CD14-positive monocyte (primary cell): ENCODE data around the gene CDK5RAP2. TPM values are rescaled to one million over a fixed set of nuclear protein-coding genes. Genes with fewer than 3 reads are reported as not detected.

ENCODE experiments used
- DNase-seq, 3 donors: peaks; one replicate each; pipeline ENCODE4 v3.0.0-alpha.2; 2011 to 2022
- H2AFZ ChIP-seq: 2 replicates; pipeline ENCODE4 v1.6.0; 2012; ENCODE audit warnings: mild to moderate bottlenecking, low read depth, low read length, inconsistent platforms; ENCODE audit not compliant: insufficient read depth, poor library complexity, severe bottlenecking
- H3K27ac ChIP-seq, 2 donors: 1 replicate in 1 of 2; 2 replicates in 1 of 2; pipeline ENCODE4 v1.5.1; 2012 to 2013; ENCODE audit warnings: low read length in 2 of 2, control low read depth in 1 of 2, inconsistent platforms in 1 of 2, low read depth in 1 of 2, mild to moderate bottlenecking in 1 of 2
- H3K27me3 ChIP-seq, 2 donors: one replicate each; pipeline versions ENCODE4 v1.6.0 to v1.6.1; 2011 to 2013; ENCODE audit warnings: low read length in 2 of 2; ENCODE audit not compliant: control insufficient read depth in 2 of 2, insufficient read depth in 2 of 2
- H3K36me3 ChIP-seq, 2 donors: replicated peaks in 1 of 2; 1 replicate in 1 of 2; 2 replicates in 1 of 2; pipeline versions ENCODE4 v1.5.1 to v1.6.1; 2012 to 2013; ENCODE audit warnings: low read length in 2 of 2, control low read depth in 1 of 2, inconsistent platforms in 1 of 2, mild to moderate bottlenecking in 1 of 2; ENCODE audit not compliant: insufficient read depth in 2 of 2, control insufficient read depth in 1 of 2
- H3K4me1 ChIP-seq, 2 donors: 1 replicate in 1 of 2; 2 replicates in 1 of 2; pipeline versions ENCODE4 v1.5.1 to v1.6.1; 2012 to 2013; ENCODE audit warnings: low read length in 2 of 2, control low read depth in 1 of 2, inconsistent platforms in 1 of 2, mild to moderate bottlenecking in 1 of 2, moderate library complexity in 1 of 2; ENCODE audit not compliant: insufficient read depth in 2 of 2, control insufficient read depth in 1 of 2
- H3K4me2 ChIP-seq: replicated peaks from 2 replicates; pipeline ENCODE3; 2012; ENCODE audit warnings: low read length, moderate library complexity, mild to moderate bottlenecking; ENCODE audit not compliant: poor library complexity, severe bottlenecking; ENCODE audit errors: extremely low read depth
- H3K4me3 ChIP-seq, 3 experiments: fragments of 200-600 bp in 1 of 3; sonication (generic) in 1 of 3; replicated peaks in 1 of 3; 1 replicate in 2 of 3; 2 replicates in 1 of 3; pipeline ENCODE4 v1.5.1; 2011 to 2013; ENCODE audit warnings: low read length in 3 of 3, mild to moderate bottlenecking in 3 of 3, control low read depth in 2 of 3, low read depth in 2 of 3, inconsistent platforms in 1 of 3, moderate library complexity in 1 of 3
- H3K79me2 ChIP-seq: 2 replicates; pipeline ENCODE4 v1.6.0; 2012; ENCODE audit warnings: mild to moderate bottlenecking, control low read depth, inconsistent platforms, low read length, moderate library complexity; ENCODE audit not compliant: insufficient read depth
- H3K9ac ChIP-seq: 2 replicates; pipeline ENCODE4 v1.6.0; 2017; ENCODE audit warnings: low read length, mild to moderate bottlenecking; ENCODE audit not compliant: insufficient read depth, poor library complexity, severe bottlenecking
- H3K9me3 ChIP-seq, 2 donors: replicated peaks in 1 of 2; 1 replicate in 1 of 2; 2 replicates in 1 of 2; pipeline versions ENCODE4 v1.5.1 to v1.6.1; 2012 to 2013; ENCODE audit warnings: low read length in 2 of 2, control low read depth in 1 of 2; ENCODE audit not compliant: control insufficient read depth in 1 of 2, insufficient read depth in 1 of 2
- H4K20me1 ChIP-seq: 2 replicates; pipeline ENCODE4 v1.6.0; 2012; ENCODE audit warnings: mild to moderate bottlenecking, low read length, control low read depth, moderate library complexity; ENCODE audit not compliant: insufficient read depth
- H3K27ac Mint-ChIP-seq, 7 donors: one replicate each; pipeline ENCODE4 v1.8.0; 2020; ENCODE audit warnings: mild to moderate bottlenecking in 7 of 7, mixed read lengths in 7 of 7, moderate library complexity in 6 of 7, inconsistent platforms in 2 of 7
- H3K27me3 Mint-ChIP-seq, 3 donors: one replicate each; pipeline ENCODE4 v1.8.0; 2021 to 2022; ENCODE audit warnings: low read depth in 3 of 3, mild to moderate bottlenecking in 3 of 3, mixed read lengths in 3 of 3, moderate library complexity in 3 of 3, inconsistent platforms in 1 of 3
- H3K36me3 Mint-ChIP-seq, 2 donors: one replicate each; pipeline ENCODE4 v1.8.0; 2020; ENCODE audit warnings: mixed read lengths in 2 of 2, inconsistent platforms in 1 of 2, mild to moderate bottlenecking in 1 of 2
- H3K4me1 Mint-ChIP-seq: one replicate; pipeline ENCODE4 v1.8.0; 2020; ENCODE audit warnings: mild to moderate bottlenecking, mixed read lengths
- H3K4me3 Mint-ChIP-seq, 2 donors: one replicate each; pipeline ENCODE4 v1.8.0; 2020; ENCODE audit warnings: mild to moderate bottlenecking in 2 of 2, mixed read lengths in 2 of 2, moderate library complexity in 1 of 2
- H3K9me3 Mint-ChIP-seq, 7 donors: one replicate each; pipeline ENCODE4 v1.8.0; 2020 to 2022; ENCODE audit warnings: mixed read lengths in 7 of 7, mild to moderate bottlenecking in 6 of 7, moderate library complexity in 6 of 7, inconsistent platforms in 2 of 7
- WGBS: methylation state at CpG from one replicate; pipeline ENCODE4 v1.1.5; 2013; ENCODE audit warnings: missing lambda C conversion rate; ENCODE audit not compliant: insufficient coverage; 5-methylcytosine and 5-hydroxymethylcytosine counted together
- intact Hi-C, 2 donors: fragments of 100-400 bp; cut with micrococcal nuclease; formaldehyde crosslinking; loops; one replicate each; pipeline versions ENCODE4 v1.15.0 to v1.15.1; 2023
- polyA plus RNA-seq, 3 donors: library from polyadenylated mRNA; depleted of rRNA in 1 of 3; unstranded in 2 of 3; stranded (reverse) in 1 of 3; fragments of 300-500 nt in 2 of 3; fragments of >200 nt in 1 of 3; fragmentation: Illumina TruSeq in 2 of 3; gene quantifications; 1 replicate in 2 of 3; 2 replicates in 1 of 3; pipeline ENCODE4 v1.2.3, GENCODE V29; 2012 to 2021
- TF ChIP-seq, protein P1 (sequence below): fragments of 200-600 bp; IDR thresholded peaks from one replicate; pipeline ENCODE4 v1.8.0; 2022; ENCODE audit warnings: antibody characterized with exemption, mild to moderate bottlenecking

Gene CDK5RAP2
- polyA plus RNA-seq, 3 donors, result 2.0 to 13.7 (median 6.1) TPM

DNA sequence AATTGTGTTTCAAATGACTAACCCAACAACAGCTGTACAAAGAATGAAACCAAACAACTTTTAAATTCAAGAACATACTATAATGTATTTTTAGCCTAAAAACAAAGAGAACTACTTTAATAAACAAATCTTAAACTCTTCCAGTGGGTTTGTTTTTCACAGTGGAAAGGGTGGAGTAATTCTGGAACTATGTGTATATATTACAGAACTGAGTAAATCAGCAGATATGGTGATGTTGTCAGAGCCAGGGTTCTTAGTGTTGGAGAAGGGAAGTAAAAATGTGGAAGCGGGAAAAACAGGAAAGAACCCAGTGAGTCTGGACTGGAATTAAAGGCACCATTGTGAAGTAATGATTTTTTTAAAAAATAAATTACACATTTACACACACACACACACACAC lies 144.9 kb downstream of the CDK5RAP2 start:
- H3K9ac ChIP-seq, result no peak overlapping the region
- Mint-ChIP-seq H3K4me1 (peaks cover 27% of the 10 kb centered on the region), H3K36me3 (peaks cover 50 to 51% of the 10 kb centered on the region in 2 donors), H3K27me3 (peaks cover 0 to 2% (median 0%) of the 10 kb centered on the region in 3 donors), H3K27ac (no peak overlapping the region), H3K4me3 (no peak overlapping the region), H3K9me3 (peaks cover 0 to 2% (median 0%) of the 10 kb centered on the region in 7 donors)
- no peaks in the 10 kb centered on the region for H3K79me2 ChIP-seq
- no peak overlapping the region for H3K27ac ChIP-seq
- TF ChIP-seq, protein P1, sequence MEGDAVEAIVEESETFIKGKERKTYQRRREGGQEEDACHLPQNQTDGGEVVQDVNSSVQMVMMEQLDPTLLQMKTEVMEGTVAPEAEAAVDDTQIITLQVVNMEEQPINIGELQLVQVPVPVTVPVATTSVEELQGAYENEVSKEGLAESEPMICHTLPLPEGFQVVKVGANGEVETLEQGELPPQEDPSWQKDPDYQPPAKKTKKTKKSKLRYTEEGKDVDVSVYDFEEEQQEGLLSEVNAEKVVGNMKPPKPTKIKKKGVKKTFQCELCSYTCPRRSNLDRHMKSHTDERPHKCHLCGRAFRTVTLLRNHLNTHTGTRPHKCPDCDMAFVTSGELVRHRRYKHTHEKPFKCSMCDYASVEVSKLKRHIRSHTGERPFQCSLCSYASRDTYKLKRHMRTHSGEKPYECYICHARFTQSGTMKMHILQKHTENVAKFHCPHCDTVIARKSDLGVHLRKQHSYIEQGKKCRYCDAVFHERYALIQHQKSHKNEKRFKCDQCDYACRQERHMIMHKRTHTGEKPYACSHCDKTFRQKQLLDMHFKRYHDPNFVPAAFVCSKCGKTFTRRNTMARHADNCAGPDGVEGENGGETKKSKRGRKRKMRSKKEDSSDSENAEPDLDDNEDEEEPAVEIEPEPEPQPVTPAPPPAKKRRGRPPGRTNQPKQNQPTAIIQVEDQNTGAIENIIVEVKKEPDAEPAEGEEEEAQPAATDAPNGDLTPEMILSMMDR, result no peak
- H3K4me1 ChIP-seq, result peaks cover 6 to 12% of the 10 kb centered on the region in 2 donors
- no peak for DNase-seq
- H3K27me3 ChIP-seq, result no peaks in the 10 kb centered on the region
- WGBS, result no CpG with 5 or more reads among the region's 1 CpG
- intact Hi-C loops, result no loop called here
- no peaks in the 10 kb centered on the region for H3K9me3 ChIP-seq
- no peak overlapping the region for H2AFZ ChIP-seq
- no peak overlapping the region for H3K4me2 ChIP-seq
- H3K4me3 ChIP-seq, result no peak overlapping the region
- H4K20me1 ChIP-seq, result no peaks in the 10 kb centered on the region
- H3K36me3 ChIP-seq, result peaks cover 17 to 54% of the 10 kb centered on the region in 2 donors

DNA sequence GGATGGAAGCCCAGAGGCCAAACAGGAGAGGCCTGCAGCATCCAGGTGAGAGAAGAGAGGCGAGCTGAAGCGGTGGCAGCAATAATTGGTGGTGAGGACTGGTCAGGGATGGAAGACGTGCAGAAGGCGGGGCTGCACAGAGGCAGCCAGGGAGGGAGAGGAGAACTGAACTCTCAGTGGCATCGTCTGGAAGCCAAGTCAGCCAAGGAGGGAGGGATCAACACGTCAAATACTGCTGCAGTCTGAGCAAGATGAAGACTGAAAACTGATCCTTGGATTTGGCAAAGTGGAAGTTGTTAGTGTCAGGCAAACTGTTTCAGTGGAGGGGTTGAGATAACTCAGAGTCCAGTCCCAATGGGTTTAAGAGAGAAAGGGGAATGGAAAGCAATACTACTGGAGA lies 145.4 kb downstream of the CDK5RAP2 start:
- H3K27me3 Mint-ChIP-seq, result peaks cover 0 to 2% (median 0%) of the 10 kb centered on the region in 3 donors
- WGBS, result 92% methylated on average over 6 of the region's 6 CpGs
- Histone ChIP-seq H3K9ac (no peak overlapping the region), H3K79me2 (no peaks in the 10 kb centered on the region), H3K4me3 (no peak overlapping the region), H2AFZ (no peak overlapping the region), H3K4me2 (no peak overlapping the region), H3K27me3 (no peaks in the 10 kb centered on the region), H3K36me3 (peaks cover 14 to 48% of the 10 kb centered on the region in 2 donors), H3K9me3 (no peaks in the 10 kb centered on the region), H3K27ac (no peak overlapping the region), H4K20me1 (no peaks in the 10 kb centered on the region), H3K4me1 (peaks cover 6 to 12% of the 10 kb centered on the region in 2 donors)
- TF ChIP-seq, protein P1, result no peak
- no peak overlapping the region for H3K4me3 Mint-ChIP-seq
- H3K9me3 Mint-ChIP-seq, result peaks cover 0 to 3% (median 0%) of the 10 kb centered on the region in 7 donors
- intact Hi-C loops, result no loop called here
- H3K4me1 Mint-ChIP-seq, result peaks cover 27% of the 10 kb centered on the region
- DNase-seq, result no peak
- peaks cover 45% of the 10 kb centered on the region in 2 donors for H3K36me3 Mint-ChIP-seq
- H3K27ac Mint-ChIP-seq, result no peak overlapping the region
